ENCODE results near the gene GPR17.

GPR17 gene

GRCh38 chr2:127655209-127656073 is 9.5 kb downstream of the GPR17 start:
- no peak for FAIRE-seq

DNA sequence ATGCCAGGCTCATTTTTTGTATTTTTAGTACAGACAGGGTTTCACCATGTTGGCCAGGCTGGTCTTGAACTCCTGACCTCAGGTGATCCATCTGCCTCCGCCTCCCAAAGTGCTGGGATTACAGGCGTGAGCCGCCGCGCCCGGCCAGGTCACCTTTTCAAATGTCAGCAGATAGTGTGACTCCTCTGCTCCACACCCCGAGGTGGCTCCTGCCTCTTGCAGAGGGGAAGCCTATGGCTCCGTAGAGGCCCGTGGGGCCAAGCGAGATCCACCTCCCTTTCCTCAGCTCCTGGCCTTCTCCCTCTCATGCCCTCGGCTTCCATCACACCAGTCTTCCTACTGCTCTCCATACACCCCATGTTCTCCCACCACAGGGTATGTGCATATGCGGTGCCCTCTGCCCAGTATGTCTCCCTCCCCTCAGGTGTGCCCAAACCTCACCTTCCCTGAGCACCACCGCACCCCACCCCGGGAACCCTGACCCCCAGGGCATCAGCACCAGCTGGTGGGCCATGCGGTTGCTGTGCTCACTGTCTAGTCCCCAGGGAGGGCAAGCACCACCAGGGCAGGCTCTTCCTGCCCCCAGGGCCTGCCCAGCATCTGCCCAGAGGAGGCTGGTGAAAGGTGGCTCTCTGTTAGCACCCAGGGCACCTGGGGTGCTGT is 10.7 kb downstream of the GPR17 start:
- FAIRE-seq = no peak

- FAIRE-seq = no peak
These were observed 11.3 kb downstream of the GPR17 start for GRCh38 chr2:127657232-127657595.

DNA sequence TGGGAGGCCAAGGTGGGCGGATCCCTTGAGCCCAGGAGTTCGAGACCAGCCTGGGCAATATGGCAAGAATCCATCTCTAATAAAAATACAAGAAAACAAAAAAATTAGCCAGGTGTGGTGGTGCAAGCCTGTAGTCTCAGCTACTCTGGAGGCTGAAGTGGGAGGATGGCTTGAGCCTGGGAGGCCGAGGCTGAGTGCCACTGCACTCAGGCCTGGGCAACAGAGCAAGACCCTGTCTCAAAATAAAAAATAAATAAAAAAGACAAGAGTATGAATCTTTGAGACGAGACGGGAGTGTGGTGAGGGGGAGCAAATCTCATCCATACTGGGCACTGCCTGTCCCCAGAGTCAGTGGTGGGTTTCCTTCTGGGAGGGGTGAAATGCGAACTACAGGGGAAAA is 12.2 kb downstream of the GPR17 start:
- FAIRE-seq = no peak

DNA sequence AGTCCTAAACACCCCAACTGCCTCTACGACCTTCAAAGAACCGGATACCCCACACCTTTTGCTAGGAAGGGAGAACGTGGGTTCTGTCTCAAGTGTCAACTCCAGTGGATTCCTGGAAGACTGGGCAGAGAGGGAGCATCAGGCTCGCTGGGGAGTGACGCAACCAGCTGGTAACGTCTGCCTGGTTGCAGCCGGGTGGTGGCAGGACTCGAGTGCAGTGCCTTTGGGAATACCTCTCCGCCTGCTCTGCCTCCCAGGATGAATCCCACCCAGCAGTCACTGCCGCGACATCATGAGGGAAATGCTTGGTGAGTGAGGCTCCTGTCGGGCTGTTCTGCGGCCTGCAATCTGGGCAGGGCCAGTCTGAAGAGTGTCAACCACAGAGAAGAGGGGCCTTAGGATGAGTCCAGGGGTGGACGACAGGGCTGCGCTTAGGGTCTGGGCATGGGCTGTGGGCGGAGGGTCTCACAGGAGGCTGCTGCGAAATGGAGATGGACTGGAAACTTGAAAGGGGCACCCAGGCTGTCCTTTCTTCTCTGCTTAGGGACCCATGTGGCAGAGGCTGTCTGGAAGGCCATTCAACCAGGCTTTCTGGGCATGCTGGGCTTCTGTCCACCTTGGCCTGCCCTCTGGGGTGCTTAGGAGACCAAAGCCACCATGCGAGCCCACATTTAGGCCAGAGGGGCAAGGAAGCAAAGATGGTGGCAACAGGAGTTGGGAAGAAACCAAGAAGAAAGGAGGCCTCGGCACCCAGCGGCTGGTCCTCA is 12.9 kb downstream of the GPR17 start:
- FAIRE-seq = no peak

GRCh38 chr2:127659408-127660290 is 13.7 kb downstream of the GPR17 start:
- FAIRE-seq = no peak

DNA sequence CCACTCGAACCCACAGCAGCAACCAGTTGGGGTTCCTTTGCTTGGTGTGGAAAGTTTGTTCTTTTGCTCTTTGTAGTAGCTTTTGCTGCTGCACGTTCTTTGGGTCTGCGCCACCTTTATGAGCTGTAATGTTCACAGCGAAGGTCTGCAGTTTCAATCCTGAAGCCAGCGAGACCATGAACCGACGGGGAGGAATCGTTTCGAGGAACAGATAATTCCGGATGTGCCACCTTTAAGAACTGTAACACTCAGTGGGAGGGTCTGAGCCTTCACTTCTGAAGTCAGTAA is 14.3 kb downstream of the GPR17 start:
- no peak for FAIRE-seq

GRCh38 chr2:127661072-127661649 is 15.2 kb downstream of the GPR17 start:
- FAIRE-seq = no peak

DNA sequence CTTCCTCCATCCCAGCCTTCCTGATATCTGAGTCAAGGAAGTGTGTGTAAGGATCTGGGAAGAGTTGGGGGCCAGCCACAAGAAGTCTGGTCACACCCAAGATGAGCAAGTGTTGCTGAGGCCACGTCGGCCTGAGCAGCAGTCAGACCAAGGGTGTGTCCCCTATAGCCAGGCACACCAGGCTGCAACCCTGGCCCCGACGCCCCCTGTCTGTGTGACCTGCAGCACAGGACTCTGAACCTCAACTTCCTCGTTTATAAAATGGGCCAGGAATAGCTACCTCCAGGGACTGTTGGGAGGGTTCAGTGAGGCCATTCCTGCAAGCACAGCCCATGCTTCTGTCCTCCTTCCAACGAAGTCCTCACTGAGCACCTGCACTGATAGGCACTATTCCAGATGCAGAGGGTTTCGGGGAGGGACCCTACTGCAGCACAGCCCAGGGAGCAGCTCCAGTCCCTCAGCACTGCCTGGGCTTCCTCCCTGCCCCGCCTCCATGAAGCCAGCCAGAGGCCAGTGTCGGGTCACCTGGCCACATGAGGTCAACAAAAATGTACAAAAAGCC is 16.1 kb downstream of the GPR17 start:
- no peak for FAIRE-seq

DNA sequence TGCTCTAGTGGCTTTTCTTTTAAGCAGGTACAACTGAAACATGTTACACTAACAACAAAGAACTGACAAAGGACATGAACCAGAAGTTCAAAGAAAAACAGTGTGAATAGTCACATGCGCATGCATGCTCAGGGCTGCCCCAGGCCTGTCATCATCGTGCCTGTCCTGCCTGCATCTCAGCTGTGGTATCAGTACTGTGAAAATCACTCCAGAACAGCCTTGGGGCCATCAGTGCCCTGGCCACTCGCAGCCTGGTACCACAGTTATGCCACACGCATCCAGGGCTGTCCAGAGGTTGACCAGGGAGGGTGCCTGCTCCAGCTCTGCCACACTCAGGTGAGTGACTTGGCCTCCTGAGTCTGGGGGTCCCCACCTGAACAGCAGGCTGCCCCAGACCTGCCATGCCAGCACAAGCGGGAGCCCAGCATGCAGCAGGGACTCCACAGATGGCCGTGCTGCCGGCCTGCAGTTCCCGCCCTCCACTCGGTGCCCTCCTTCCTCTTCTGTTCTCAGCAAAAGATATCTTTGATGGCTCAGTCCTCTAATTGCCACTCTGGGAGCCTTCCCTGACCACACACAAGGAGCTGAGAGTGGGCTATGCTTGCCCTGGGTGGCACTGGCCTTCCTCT is 17.1 kb downstream of the GPR17 start:
- no peak for FAIRE-seq

GRCh38 chr2:127663566-127664064 is 17.7 kb downstream of the GPR17 start:
- FAIRE-seq = no peak

DNA sequence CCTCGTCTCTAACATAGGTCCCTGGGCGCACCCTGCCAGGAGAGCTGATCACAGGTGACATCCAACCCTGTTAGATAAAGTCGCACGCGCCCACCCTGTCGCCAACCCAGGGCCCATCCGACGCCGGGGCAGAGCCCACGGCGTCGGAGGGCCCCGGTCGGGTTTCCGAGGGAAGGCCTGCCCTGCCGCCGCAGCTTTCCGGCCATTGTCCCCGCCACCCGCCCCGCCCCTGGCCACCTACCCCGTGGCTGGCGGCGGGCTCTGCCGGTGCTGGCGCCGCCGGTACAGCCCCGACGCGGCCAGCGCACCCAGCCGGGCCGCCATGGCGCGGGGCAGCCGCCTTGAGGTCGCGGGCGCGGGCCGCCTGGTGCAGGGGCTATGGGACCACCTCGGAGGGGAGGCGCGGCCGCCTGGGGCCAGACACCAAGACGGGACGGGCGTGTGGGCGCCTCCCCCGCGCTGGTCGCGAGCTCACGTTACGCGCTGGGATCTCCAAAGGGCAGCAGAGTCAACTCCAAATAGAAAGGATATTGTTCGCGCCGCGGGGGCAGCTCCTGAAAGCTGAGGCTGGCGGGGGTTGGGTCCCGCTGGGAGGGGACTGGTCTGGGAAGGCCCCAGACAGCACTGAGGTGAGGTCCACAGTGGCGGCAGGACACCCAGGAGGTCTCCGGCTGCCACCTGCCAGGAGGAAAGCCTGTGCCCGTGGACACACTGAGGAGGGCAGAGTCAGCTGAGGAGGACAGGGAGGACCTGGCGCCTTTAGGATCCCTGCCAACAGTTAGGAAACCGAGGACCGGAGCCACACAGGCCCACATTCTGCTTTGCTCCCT is 18.3 kb downstream of the GPR17 start:
- FAIRE-seq = no peak

DNA sequence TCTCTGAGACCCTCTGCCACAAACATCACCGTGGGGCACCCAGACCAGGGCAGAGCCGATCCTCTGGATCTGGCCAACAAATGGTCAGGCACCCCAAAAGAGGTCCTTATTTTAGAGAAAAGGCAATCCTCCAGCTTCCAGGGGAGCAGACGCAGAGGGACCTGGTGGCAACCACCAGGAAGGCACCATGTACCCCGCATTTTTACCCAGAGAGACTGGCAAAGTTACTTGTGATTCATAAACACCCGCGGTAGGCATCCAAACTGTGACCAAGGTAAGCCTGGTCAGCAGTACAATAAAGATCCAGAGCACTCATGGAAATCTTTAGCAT is 18.9 kb downstream of the GPR17 start:
- FAIRE-seq = no peak

GRCh38 chr2:127665267-127665893 is 19.4 kb downstream of the GPR17 start:
- no peak for FAIRE-seq

DNA sequence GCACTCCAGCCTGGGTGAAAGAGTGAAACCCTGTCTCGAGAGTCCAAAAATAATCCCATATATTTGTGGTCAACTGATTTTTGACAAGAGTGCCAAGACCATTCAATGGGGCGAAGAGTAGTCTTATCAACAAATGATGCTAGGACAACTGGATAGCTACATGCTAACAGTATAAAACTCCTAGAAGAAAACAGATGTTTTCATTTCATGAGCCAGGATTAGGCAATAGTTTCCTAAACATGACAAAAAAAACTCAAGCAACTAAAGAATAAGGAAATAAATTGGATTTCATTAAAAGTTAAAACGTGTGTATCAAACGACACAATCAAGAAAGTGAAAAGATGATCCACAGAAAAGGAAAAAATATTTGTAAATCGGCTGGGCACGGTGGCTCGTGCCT is 23.1 kb downstream of the GPR17 start:
- FAIRE-seq = no peak

DNA sequence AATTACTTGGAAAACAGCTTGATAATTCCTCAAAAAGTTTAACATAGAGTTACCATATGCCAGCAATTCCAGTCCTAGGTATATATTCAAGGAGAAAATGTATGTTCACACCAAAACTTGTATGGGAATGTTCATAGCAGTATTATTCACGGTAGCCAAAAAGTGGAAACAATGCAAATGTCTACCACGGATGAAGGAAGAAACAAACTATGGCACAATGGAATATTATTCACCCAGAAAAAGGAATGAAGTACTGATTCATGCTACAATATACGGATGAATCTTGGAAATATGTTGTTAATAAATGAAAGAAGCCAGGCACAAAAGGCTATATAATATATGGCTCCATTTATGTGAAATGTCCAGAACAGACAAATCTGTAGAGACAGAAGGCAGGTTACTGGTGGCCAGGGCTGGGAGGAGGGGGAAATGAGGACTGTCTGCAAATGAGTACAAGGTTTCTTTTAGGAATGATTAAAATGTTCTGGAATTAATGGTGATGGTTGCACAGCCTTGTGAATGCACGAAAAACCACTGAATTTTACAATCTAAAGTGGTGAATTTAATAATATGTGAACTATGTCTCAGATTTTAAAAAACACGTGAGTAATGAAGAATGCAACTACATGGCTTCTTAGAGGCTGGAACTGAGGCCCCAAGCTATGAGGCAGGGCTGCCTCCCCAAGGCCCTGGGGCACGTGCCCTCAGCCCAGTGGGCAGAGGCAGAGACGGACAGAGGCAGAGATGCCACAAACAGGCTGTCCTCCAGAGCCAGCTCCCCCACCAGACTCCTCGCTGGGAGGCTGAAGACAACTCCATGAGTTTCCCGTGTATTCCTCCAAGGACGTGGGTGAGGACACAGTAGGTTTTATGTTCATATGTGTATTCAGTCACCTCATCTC is 24.4 kb downstream of the GPR17 start:
- FAIRE-seq = no peak

DNA sequence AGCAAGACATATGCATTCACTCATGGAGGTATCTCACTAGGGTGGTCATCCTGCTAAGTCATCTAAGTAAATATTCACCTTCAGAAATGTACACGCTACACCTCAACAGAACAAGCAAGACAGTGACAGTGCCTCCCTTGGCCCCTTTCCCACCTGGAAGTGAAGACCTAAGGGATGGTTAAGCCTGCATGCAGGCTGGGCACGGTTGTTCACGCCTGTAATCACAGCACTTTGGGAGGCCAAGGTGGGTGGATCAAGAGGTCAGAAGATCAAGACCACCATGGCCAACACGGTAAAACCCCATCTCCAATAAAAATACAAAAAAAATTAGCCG is 25.0 kb downstream of the GPR17 start:
- no peak for FAIRE-seq

- no peak for FAIRE-seq
These were observed 25.8 kb downstream of the GPR17 start for GRCh38 chr2:127671557-127672302.
